ENCODE results near the gene RPL10A.

RPL10A gene

DNA sequence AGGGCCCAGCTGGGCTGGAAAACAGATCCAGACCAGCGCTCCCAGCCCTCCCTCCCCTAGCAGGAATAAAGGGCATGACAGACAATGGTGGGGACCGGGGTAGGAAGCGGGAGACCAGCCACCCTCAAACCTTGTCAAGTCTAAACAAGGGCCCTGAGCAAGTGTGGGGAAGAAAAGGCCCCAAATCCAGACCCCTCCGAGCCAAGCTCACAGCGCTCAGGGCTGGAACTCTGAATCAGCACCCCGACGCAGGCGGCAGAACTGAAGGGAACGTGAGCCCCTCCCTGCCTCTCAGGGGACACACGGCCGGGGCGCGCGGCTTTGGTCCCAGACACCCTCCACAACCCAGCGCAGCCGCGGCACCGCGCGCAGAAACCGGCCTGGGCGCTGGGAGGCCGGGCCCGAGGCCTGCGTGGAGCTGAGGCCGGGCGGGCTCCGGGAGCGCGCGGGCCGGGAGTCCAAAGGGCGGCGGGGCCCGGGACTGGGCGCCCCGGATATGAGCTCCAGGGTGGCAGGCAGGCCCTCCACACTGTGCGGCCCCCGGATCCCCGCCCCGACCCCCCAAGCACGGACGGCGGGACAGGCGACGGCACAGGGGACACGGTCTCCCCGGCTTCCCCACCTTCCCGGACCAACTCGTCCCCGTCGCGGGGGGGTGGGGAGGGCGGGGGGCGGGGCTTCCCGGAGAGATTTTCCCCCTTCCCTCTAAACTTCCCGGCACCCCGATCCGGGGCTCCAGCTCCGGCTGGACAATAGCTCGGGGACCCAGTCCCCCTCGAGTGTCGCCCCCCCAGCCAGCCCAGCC is 28.0 kb downstream of the RPL10A start:
- Histone ChIP-seq H3K9me3 (ENCODE audit: insufficient read depth, low read depth, low read length) (no peaks in the 10 kb centered on the region), H3K4me3 (ENCODE audit: low read length, poor library complexity, severe bottlenecking) (peak overlapping the region; percentile 64), H4K20me1 (ENCODE audit: insufficient read depth, low read length, poor library complexity, severe bottlenecking) (no peaks in the 10 kb centered on the region), H3K27me3 (ENCODE audit: insufficient read depth, low read length, poor library complexity, severe bottlenecking) (peaks cover 10% of the 10 kb centered on the region), H3K4me1 (ENCODE audit: insufficient read depth, low read length, poor library complexity, severe bottlenecking) (peaks cover 28% of the 10 kb centered on the region), H3K79me2 (ENCODE audit: insufficient read depth, low read length) (no peaks in the 10 kb centered on the region), H3K9me2 (replicated peaks; ENCODE audit: low read depth, low read length) (no peaks in the 10 kb centered on the region), H3K4me2 (ENCODE audit: low read depth, low read length, poor library complexity, severe bottlenecking) (peak overlapping the region; percentile 52), H3K36me3 (ENCODE audit: insufficient read depth, low read length) (no peaks in the 10 kb centered on the region), H3F3A (ENCODE audit: low read depth) (no peaks in the 10 kb centered on the region), H2AFZ (ENCODE audit: low read length) (no peak overlapping the region), H3K9ac (ENCODE audit: low read depth, low read length, poor library complexity, severe bottlenecking) (no peak overlapping the region)
- TF ChIP-seq EZH2phosphoT487 (IDR thresholded peaks at IDR 0.05; ENCODE audit: borderline replicate concordance): no peak
- TF ChIP-seq, protein P1, sequence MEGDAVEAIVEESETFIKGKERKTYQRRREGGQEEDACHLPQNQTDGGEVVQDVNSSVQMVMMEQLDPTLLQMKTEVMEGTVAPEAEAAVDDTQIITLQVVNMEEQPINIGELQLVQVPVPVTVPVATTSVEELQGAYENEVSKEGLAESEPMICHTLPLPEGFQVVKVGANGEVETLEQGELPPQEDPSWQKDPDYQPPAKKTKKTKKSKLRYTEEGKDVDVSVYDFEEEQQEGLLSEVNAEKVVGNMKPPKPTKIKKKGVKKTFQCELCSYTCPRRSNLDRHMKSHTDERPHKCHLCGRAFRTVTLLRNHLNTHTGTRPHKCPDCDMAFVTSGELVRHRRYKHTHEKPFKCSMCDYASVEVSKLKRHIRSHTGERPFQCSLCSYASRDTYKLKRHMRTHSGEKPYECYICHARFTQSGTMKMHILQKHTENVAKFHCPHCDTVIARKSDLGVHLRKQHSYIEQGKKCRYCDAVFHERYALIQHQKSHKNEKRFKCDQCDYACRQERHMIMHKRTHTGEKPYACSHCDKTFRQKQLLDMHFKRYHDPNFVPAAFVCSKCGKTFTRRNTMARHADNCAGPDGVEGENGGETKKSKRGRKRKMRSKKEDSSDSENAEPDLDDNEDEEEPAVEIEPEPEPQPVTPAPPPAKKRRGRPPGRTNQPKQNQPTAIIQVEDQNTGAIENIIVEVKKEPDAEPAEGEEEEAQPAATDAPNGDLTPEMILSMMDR (conservative IDR thresholded peaks at IDR 0.05; ENCODE audit: low read length): no peak

DNA sequence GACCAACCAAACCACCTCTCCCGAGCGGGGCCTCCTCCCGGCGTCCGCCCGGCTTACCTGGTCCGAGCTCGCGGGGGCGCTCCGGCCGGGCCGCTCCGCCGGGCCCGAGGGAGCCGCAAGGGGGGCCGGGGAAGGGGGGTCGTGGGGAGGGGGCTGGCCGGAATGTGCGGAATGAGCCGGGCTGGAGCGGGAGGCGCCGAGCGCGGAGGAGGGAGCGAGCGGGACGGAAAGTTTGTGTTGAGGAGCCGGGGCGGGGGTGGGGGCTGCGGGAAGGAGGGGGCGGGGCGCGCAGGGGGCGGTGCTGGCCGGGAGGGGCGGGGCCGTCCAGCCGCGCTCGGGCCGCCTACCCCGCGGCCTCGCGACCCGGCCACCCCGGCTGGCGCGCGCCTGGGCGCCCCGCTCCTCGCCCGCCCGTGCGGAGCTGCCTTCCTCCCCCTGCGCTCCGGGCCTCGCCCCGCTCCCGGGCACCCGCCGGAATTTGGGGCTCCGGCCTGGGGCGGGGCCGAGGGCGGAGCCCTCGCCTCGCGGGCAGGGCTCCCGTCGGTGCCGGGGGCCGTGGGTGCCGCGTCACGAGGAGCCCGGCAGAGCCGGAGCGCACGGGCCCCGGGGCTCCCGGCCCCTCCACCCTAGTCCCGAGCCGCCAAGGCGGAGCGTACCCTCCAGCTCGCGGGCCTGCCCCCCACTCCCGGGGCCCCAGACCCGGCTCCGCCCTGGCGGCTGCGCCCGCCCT is 28.8 kb downstream of the RPL10A start, which contains the start of gene TEAD3:
TSS of gene TEAD3 (minus strand) at position 239 of the 730 bp plus-strand sequence.
- peaks cover 22% of the 10 kb centered on the region for H3K4me1 ChIP-seq (ENCODE audit: insufficient read depth, low read length, poor library complexity, severe bottlenecking)
- no peaks in the 10 kb centered on the region for H3K79me2 ChIP-seq (ENCODE audit: insufficient read depth, low read length)
- no peak for TF ChIP-seq EZH2phosphoT487 (IDR thresholded peaks at IDR 0.05; ENCODE audit: borderline replicate concordance)
- TF ChIP-seq, protein P1 (conservative IDR thresholded peaks at IDR 0.05; ENCODE audit: low read length): no peak
- H4K20me1 ChIP-seq (ENCODE audit: insufficient read depth, low read length, poor library complexity, severe bottlenecking): no peaks in the 10 kb centered on the region
- no peaks in the 10 kb centered on the region for H3K9me3 ChIP-seq (ENCODE audit: insufficient read depth, low read depth, low read length)
- peak within 1 kb of the TSS; percentile 69 for H3K4me2 ChIP-seq (ENCODE audit: low read depth, low read length, poor library complexity, severe bottlenecking)
- H2AFZ ChIP-seq (ENCODE audit: low read length): peak within 1 kb of the TSS; percentile 69
- no peaks in the 10 kb centered on the region for H3K36me3 ChIP-seq (ENCODE audit: insufficient read depth, low read length)
- H3K27me3 ChIP-seq (ENCODE audit: insufficient read depth, low read length, poor library complexity, severe bottlenecking): peaks cover 10% of the 10 kb centered on the region
- H3F3A ChIP-seq (ENCODE audit: low read depth): no peaks in the 10 kb centered on the region
- H3K9ac ChIP-seq (ENCODE audit: low read depth, low read length, poor library complexity, severe bottlenecking): no peak within 1 kb of the TSS
- H3K9me2 ChIP-seq (replicated peaks; ENCODE audit: low read depth, low read length): no peaks in the 10 kb centered on the region
- peak within 1 kb of the TSS; percentile 75 for H3K4me3 ChIP-seq (ENCODE audit: low read length, poor library complexity, severe bottlenecking)

GRCh38 chr6:35497571-35498421 is 29.6 kb downstream of the RPL10A start:
- Histone ChIP-seq H3K27me3 (ENCODE audit: insufficient read depth, low read length, poor library complexity, severe bottlenecking) (peaks cover 10% of the 10 kb centered on the region), H3K79me2 (ENCODE audit: insufficient read depth, low read length) (no peaks in the 10 kb centered on the region), H3K9me3 (ENCODE audit: insufficient read depth, low read depth, low read length) (no peaks in the 10 kb centered on the region), H3K9ac (ENCODE audit: low read depth, low read length, poor library complexity, severe bottlenecking) (no peak overlapping the region), H3K36me3 (ENCODE audit: insufficient read depth, low read length) (no peaks in the 10 kb centered on the region), H3F3A (ENCODE audit: low read depth) (no peaks in the 10 kb centered on the region), H3K4me1 (ENCODE audit: insufficient read depth, low read length, poor library complexity, severe bottlenecking) (peaks cover 16% of the 10 kb centered on the region), H4K20me1 (ENCODE audit: insufficient read depth, low read length, poor library complexity, severe bottlenecking) (no peaks in the 10 kb centered on the region), H3K4me3 (ENCODE audit: low read length, poor library complexity, severe bottlenecking) (peak overlapping the region; percentile 75), H2AFZ (ENCODE audit: low read length) (peak overlapping the region; percentile 69), H3K4me2 (ENCODE audit: low read depth, low read length, poor library complexity, severe bottlenecking) (peak overlapping the region; percentile 69), H3K9me2 (replicated peaks; ENCODE audit: low read depth, low read length) (no peaks in the 10 kb centered on the region)
- TF ChIP-seq, protein P1 (conservative IDR thresholded peaks at IDR 0.05; ENCODE audit: low read length): no peak
- TF ChIP-seq EZH2phosphoT487 (IDR thresholded peaks at IDR 0.05; ENCODE audit: borderline replicate concordance): no peak
